ENCODE data around the gene GRID1. TPM values are rescaled to one million over a fixed set of nuclear protein-coding genes. Genes with fewer than 3 reads are reported as not detected.
A peak's percentile ranks its signal among the peaks of the same experiment; 100 is the strongest.

Gene GRID1
- total RNA-seq, 1 donor: not detected

DNA sequence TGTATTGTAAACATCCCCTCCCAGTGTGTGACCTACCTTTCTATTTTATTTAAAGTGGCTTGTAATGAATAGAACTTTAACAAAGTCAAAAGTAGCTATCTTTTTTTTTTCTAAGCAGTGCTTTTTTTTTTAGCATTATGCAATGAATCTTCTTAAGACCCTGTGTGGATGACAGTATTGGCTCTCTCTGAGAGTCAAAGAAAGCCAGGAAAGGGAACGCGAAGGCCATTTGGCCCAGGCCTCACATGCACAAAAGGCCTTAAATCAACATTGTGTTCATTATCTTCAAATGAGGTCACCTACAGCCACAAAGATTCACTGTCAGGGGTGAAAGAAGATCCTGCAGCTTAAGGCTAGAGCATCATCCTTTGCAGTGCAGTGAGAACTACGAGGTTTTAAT is 721.5 kb downstream of the GRID1 start:
- DNase-seq (ENCODE audit: low read depth): no peak
- no peak overlapping the region for H3K4me3 ChIP-seq (ENCODE audit: low read depth, low read length)
- no peak for TF ChIP-seq CTCF (IDR thresholded peaks at IDR 0.05; ENCODE audit: insufficient read depth, low read depth, low read length)

DNA sequence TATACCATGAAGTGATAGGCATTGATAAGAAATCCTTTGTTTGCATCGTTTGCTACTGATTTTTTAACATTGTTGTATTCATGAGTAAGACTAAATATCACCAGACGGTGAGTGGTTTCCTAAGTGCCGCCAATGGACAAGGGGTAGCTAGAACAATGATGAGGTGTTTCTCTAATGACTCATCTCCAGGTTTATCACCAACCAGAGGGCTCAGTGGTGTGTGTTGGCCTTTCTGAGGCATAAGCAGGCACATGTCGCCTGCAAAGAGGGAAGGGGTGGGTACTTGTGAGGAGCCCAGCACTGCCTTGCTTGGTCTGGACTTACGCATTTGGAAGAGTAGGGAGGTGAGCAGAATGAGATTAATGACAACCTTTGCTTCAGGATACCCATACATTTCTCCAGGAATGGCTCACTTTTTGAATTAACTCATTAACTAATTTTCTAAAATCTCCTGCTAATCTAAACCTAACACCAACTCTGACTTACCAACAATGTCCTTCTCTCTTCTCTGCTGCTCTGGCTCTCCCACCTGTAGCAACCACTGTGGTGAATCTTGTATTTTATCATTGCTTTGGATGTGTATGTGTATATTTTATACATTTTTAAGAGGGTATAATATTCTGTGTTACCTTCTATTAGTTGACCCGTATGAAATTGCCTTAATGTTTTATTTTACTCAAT is 722.6 kb downstream of the GRID1 start:
- DNase-seq (ENCODE audit: low read depth): no peak
- no peak for TF ChIP-seq CTCF (IDR thresholded peaks at IDR 0.05; ENCODE audit: insufficient read depth, low read depth, low read length)
- no peak overlapping the region for H3K4me3 ChIP-seq (ENCODE audit: low read depth, low read length)

DNA sequence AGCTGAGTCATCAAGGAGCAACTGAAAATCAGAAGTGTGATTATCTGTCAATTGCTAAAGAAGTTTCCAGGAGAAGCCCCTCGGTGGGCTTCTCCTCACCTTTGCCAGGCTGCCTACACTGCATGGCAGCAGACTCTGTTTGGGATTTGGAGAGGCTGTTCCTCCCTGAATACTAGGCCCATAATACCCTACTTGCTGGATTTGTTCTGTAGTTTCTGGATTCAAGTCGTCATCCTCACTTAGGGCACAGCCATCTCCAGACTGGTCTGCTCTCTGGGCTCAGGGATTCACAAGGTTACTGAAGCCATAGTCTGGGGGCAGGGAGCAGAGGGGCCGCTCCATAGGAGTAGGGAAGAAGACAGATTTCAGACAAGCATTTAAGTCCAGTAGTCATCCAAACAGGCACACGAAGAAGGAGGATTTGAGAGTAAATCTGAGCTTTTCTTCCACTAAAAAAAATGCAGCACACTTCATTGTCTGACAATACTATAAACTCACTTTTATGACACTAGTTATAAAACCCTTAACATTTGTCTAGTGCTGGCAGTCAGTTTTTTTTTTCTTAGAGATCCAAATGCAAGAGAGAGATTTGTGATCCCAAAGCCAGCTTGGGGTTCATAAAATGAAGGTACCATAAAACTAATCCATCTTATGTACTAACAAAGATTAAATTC is 723.3 kb downstream of the GRID1 start:
- TF ChIP-seq CTCF (IDR thresholded peaks at IDR 0.05; ENCODE audit: insufficient read depth, low read depth, low read length): no peak

DNA sequence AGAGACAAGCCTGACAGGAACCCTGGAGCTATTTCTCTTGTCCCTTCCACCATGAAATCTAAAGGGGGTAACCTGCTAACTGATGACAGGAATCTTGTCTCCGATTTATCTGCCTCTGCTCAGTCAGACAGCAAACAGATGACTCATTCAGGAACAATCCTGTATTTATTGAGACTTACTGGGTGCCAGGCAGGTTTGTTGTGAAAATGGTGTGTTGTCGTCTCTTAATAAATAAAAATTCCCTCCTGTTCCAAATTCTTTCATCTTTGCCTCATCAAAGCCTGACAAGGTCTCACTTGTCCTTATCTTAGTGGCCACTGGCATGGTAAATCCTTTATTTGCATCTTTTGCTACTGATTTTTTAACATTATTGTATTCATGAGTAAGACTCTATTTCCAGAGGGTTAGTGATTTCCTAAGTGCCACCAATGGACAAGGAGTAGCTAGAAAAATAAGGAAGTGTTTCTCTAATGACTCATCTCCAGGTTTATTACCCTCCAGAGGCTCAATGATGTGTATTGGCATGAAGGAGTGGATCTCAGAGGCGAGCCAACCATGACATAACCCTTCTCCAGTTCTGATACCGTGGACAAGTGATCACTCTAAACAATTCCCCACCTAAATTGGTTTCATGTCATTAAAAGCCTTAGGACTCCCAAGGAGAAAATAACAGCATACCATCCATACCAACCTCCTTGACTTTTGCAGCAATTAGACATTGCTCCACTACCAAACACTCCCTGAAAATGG is 724.0 kb downstream of the GRID1 start:
- no peak overlapping the region for H3K4me3 ChIP-seq (ENCODE audit: low read depth, low read length)
- peak; percentile 46 for DNase-seq (ENCODE audit: low read depth)
- TF ChIP-seq CTCF (IDR thresholded peaks at IDR 0.05; ENCODE audit: insufficient read depth, low read depth, low read length): no peak

More for the DNA sequence above, 723.3 kb downstream of the GRID1 start:
- DNase-seq (ENCODE audit: low read depth): no peak
- no peak overlapping the region for H3K4me3 ChIP-seq (ENCODE audit: low read depth, low read length)

DNA sequence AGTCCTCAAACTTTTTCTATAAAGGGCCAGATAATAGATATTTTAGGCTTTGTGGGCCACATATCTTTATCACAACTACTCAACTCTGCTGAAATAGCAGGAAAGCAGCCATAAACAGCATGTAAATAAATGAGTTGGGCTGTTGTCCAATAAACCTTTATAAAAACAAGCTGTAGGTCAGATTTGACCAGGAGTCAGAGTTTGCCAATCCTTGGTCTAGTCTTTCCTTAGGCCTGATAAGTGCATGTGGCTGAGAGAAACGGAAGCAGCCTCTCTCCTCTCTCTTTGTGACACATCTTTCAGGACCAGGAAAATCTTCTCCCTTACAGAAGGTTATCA is 724.5 kb downstream of the GRID1 start:
- TF ChIP-seq CTCF (IDR thresholded peaks at IDR 0.05; ENCODE audit: insufficient read depth, low read depth, low read length): no peak
- H3K4me3 ChIP-seq (ENCODE audit: low read depth, low read length): no peak overlapping the region
- peak; percentile 31 for DNase-seq (ENCODE audit: low read depth)

GRCh38 chr10:85641479-85642009 is 725.1 kb downstream of the GRID1 start:
- DNase-seq (ENCODE audit: low read depth): peak; percentile 61
- no peak for TF ChIP-seq CTCF (IDR thresholded peaks at IDR 0.05; ENCODE audit: insufficient read depth, low read depth, low read length)
- H3K4me3 ChIP-seq (ENCODE audit: low read depth, low read length): no peak overlapping the region

Data from fibroblast of villous mesenchyme (primary cell).